ENCODE data around the gene MED22.

Gene MED22

GRCh38 chr9:133332381-133332730 is 15.6 kb downstream of the MED22 start:
- H3K4me1 ChIP-seq (ENCODE audit: low read length) = 0 out of 2 replicates have a peak, but pooled peaks cover 4% of the 10 kb centered on the region
- H3K9ac ChIP-seq (ENCODE audit: low read length) = no peak overlapping the region
- H3K36me3 ChIP-seq (replicated peaks; ENCODE audit: insufficient read depth, low read length) = peaks cover 13% of the 10 kb centered on the region
- no peak overlapping the region for H3K27ac ChIP-seq (ENCODE audit: low read length)
- peaks cover 7% of the 10 kb centered on the region for H3K27me3 ChIP-seq (replicated peaks; ENCODE audit: insufficient read depth, low read length)
- DNase-seq = no peak
- no peak for TF ChIP-seq EZH2 (optimal IDR thresholded peaks at IDR 0.05; ENCODE audit: low read depth, low read length)
- TF ChIP-seq, protein P1, sequence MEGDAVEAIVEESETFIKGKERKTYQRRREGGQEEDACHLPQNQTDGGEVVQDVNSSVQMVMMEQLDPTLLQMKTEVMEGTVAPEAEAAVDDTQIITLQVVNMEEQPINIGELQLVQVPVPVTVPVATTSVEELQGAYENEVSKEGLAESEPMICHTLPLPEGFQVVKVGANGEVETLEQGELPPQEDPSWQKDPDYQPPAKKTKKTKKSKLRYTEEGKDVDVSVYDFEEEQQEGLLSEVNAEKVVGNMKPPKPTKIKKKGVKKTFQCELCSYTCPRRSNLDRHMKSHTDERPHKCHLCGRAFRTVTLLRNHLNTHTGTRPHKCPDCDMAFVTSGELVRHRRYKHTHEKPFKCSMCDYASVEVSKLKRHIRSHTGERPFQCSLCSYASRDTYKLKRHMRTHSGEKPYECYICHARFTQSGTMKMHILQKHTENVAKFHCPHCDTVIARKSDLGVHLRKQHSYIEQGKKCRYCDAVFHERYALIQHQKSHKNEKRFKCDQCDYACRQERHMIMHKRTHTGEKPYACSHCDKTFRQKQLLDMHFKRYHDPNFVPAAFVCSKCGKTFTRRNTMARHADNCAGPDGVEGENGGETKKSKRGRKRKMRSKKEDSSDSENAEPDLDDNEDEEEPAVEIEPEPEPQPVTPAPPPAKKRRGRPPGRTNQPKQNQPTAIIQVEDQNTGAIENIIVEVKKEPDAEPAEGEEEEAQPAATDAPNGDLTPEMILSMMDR (IDR thresholded peaks at IDR 0.05; ENCODE audit: low read length) = no peak
- TF ChIP-seq EZH2phosphoT487 (IDR thresholded peaks at IDR 0.05; ENCODE audit: low read length) = no peak
- no peaks in the 10 kb centered on the region for H4K20me1 ChIP-seq (ENCODE audit: insufficient read depth, low read length)
- no peak overlapping the region for H3K4me3 ChIP-seq (ENCODE audit: low read length)
- no peak overlapping the region for H2AFZ ChIP-seq (ENCODE audit: low read length)
- H3K9me3 ChIP-seq (replicated peaks; ENCODE audit: insufficient read depth, low read length) = no peaks in the 10 kb centered on the region
- H3K9me2 ChIP-seq (replicated peaks; ENCODE audit: insufficient read depth, low read length) = no peaks in the 10 kb centered on the region
- no peak overlapping the region for H3K4me2 ChIP-seq (ENCODE audit: low read depth, low read length)
- H3F3A ChIP-seq (ENCODE audit: insufficient read depth, low read length) = peaks cover 6% of the 10 kb centered on the region; the same call in 1 of the 2 replicates
- peaks cover 19% of the 10 kb centered on the region for H3K79me2 ChIP-seq (ENCODE audit: low read length)

GRCh38 chr9:133331641-133332380 is 16.1 kb downstream of the MED22 start:
- peaks cover 13% of the 10 kb centered on the region for H3K36me3 ChIP-seq (replicated peaks; ENCODE audit: insufficient read depth, low read length)
- H3K4me3 ChIP-seq (ENCODE audit: low read length) = no peak overlapping the region
- no peak for DNase-seq
- peaks cover 11% of the 10 kb centered on the region for H3K27me3 ChIP-seq (replicated peaks; ENCODE audit: insufficient read depth, low read length)
- H2AFZ ChIP-seq (ENCODE audit: low read length) = no peak overlapping the region
- H3K79me2 ChIP-seq (ENCODE audit: low read length) = peaks cover 19% of the 10 kb centered on the region
- no peak overlapping the region for H3K9ac ChIP-seq (ENCODE audit: low read length)
- no peak overlapping the region for H3K4me2 ChIP-seq (ENCODE audit: low read depth, low read length)
- no peaks in the 10 kb centered on the region for H3K9me2 ChIP-seq (replicated peaks; ENCODE audit: insufficient read depth, low read length)
- 0 out of 2 replicates have a peak, but pooled peaks cover 4% of the 10 kb centered on the region for H3K4me1 ChIP-seq (ENCODE audit: low read length)
- TF ChIP-seq, protein P1 (IDR thresholded peaks at IDR 0.05; ENCODE audit: low read length) = no peak
- no peak for TF ChIP-seq EZH2phosphoT487 (IDR thresholded peaks at IDR 0.05; ENCODE audit: low read length)
- TF ChIP-seq EZH2 (optimal IDR thresholded peaks at IDR 0.05; ENCODE audit: low read depth, low read length) = no peak
- H4K20me1 ChIP-seq (ENCODE audit: insufficient read depth, low read length) = no peaks in the 10 kb centered on the region
- H3F3A ChIP-seq (ENCODE audit: insufficient read depth, low read length) = 0 out of 2 replicates have a peak, but pooled peaks cover 4% of the 10 kb centered on the region
- H3K27ac ChIP-seq (ENCODE audit: low read length) = no peak overlapping the region
- H3K9me3 ChIP-seq (replicated peaks; ENCODE audit: insufficient read depth, low read length) = no peaks in the 10 kb centered on the region

DNA sequence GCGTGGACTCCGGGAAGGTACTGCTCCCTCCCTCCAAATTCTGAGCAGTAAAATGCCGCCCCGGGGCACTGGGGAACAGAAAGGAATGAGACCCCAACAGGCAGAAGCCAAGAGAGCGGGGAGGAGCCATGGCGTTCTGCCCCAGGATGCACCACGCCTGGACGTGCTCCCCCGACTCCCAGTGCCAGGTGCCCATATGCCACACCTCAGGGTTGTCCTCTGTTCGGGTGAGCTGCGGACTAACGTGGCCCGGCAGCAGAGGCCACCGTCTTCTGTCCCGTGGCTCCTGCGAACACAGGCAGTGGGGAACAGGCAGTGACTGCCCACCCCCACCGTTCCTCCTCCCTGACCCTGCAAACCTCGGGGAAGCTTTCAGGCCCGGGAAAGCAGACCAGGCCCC is 16.7 kb downstream of the MED22 start:
- no peaks in the 10 kb centered on the region for H4K20me1 ChIP-seq (ENCODE audit: insufficient read depth, low read length)
- no peak overlapping the region for H3K27ac ChIP-seq (ENCODE audit: low read length)
- H3K79me2 ChIP-seq (ENCODE audit: low read length) = peaks cover 19% of the 10 kb centered on the region
- no peak for DNase-seq
- H3K4me3 ChIP-seq (ENCODE audit: low read length) = no peak overlapping the region
- peaks cover 14% of the 10 kb centered on the region for H3K27me3 ChIP-seq (replicated peaks; ENCODE audit: insufficient read depth, low read length)
- 0 out of 2 replicates have a peak, but pooled peaks cover 4% of the 10 kb centered on the region for H3F3A ChIP-seq (ENCODE audit: insufficient read depth, low read length)
- H3K4me2 ChIP-seq (ENCODE audit: low read depth, low read length) = no peak overlapping the region
- H2AFZ ChIP-seq (ENCODE audit: low read length) = no peak overlapping the region
- H3K36me3 ChIP-seq (replicated peaks; ENCODE audit: insufficient read depth, low read length) = peaks cover 13% of the 10 kb centered on the region
- no peaks in the 10 kb centered on the region for H3K9me3 ChIP-seq (replicated peaks; ENCODE audit: insufficient read depth, low read length)
- H3K9ac ChIP-seq (ENCODE audit: low read length) = no peak overlapping the region
- TF ChIP-seq EZH2phosphoT487 (IDR thresholded peaks at IDR 0.05; ENCODE audit: low read length) (no peak), EZH2 (optimal IDR thresholded peaks at IDR 0.05; ENCODE audit: low read depth, low read length) (no peak)
- TF ChIP-seq, protein P1 (IDR thresholded peaks at IDR 0.05; ENCODE audit: low read length) = no peak
- 0 out of 2 replicates have a peak, but pooled peaks cover 4% of the 10 kb centered on the region for H3K4me1 ChIP-seq (ENCODE audit: low read length)
- no peaks in the 10 kb centered on the region for H3K9me2 ChIP-seq (replicated peaks; ENCODE audit: insufficient read depth, low read length)
